Measurements from ENCODE around the gene TFF1.

TFF1 gene

GRCh38 chr21:42398436-42399028 lies 32.2 kb upstream of the TFF1 start:
- Histone ChIP-seq H3K79me2 (ENCODE audit: insufficient read depth, low read length) (peaks cover 16% of the 10 kb centered on the region), H3K27me3 (ENCODE audit: insufficient read depth, low read length, poor library complexity) (no peaks in the 10 kb centered on the region), H4K20me1 (ENCODE audit: insufficient read depth, low read length) (no peaks in the 10 kb centered on the region), H3K4me3 (ENCODE audit: low read depth in 1 of 2, low read length in 2 of 2) (no peak overlapping the region), H3K9me3 (ENCODE audit: insufficient read depth, low read length, severe bottlenecking) (peaks cover 8% of the 10 kb centered on the region), H3K4me2 (ENCODE audit: insufficient read depth, low read length) (no peak overlapping the region), H3K9ac (ENCODE audit: low read depth, low read length) (no peak overlapping the region), H3K27ac (ENCODE audit: low read length) (no peak overlapping the region; the same call in 1 of the 2 replicates), H3K4me1 (ENCODE audit: insufficient read depth, low read length) (peaks cover 18% of the 10 kb centered on the region), H2AFZ (ENCODE audit: low read depth, low read length) (no peak overlapping the region), H3K36me3 (ENCODE audit: insufficient read depth, low read length) (no peaks in the 10 kb centered on the region)
- ATAC-seq (ENCODE audit: insufficient read depth, low read depth): no peak
- TF ChIP-seq CTCF (IDR thresholded peaks at IDR 0.05; ENCODE audit: borderline replicate concordance, extremely low read depth, low read length, poor library complexity, severe bottlenecking) (no peak), EZH2 (IDR thresholded peaks at IDR 0.05; ENCODE audit: borderline replicate concordance, low read depth, low read length, severe bottlenecking) (no peak)
- DNase-seq: no peak

GRCh38 chr21:42397746-42398394 lies 31.5 kb upstream of the TFF1 start:
- Histone ChIP-seq H3K36me3 (ENCODE audit: insufficient read depth, low read length) (no peaks in the 10 kb centered on the region), H3K4me3 (ENCODE audit: low read depth in 1 of 2, low read length in 2 of 2) (no peak overlapping the region), H2AFZ (ENCODE audit: low read depth, low read length) (no peak overlapping the region), H3K79me2 (ENCODE audit: insufficient read depth, low read length) (peaks cover 10% of the 10 kb centered on the region), H3K9ac (ENCODE audit: low read depth, low read length) (no peak overlapping the region), H3K9me3 (ENCODE audit: insufficient read depth, low read length, severe bottlenecking) (peaks cover 8% of the 10 kb centered on the region), H4K20me1 (ENCODE audit: insufficient read depth, low read length) (no peaks in the 10 kb centered on the region), H3K4me1 (ENCODE audit: insufficient read depth, low read length) (peaks cover 12% of the 10 kb centered on the region), H3K27me3 (ENCODE audit: insufficient read depth, low read length, poor library complexity) (no peaks in the 10 kb centered on the region), H3K4me2 (ENCODE audit: insufficient read depth, low read length) (no peak overlapping the region), H3K27ac (ENCODE audit: low read length) (peak overlapping the region; percentile 31; the same call in 1 of the 2 replicates)
- ATAC-seq (ENCODE audit: insufficient read depth, low read depth) (no peak), DNase-seq (no peak)
- TF ChIP-seq CTCF (IDR thresholded peaks at IDR 0.05; ENCODE audit: borderline replicate concordance, extremely low read depth, low read length, poor library complexity, severe bottlenecking): no peak
- TF ChIP-seq EZH2 (IDR thresholded peaks at IDR 0.05; ENCODE audit: borderline replicate concordance, low read depth, low read length, severe bottlenecking): no peak

- no peak overlapping the region for H3K4me2 ChIP-seq (ENCODE audit: insufficient read depth, low read length)
These were observed 30.7 kb upstream of the TFF1 start for GRCh38 chr21:42396799-42397745.

More at GRCh38 chr21:42396799-42397745, 30.7 kb upstream of the TFF1 start:
- no peaks in the 10 kb centered on the region for H3K36me3 ChIP-seq (ENCODE audit: insufficient read depth, low read length)
- peaks cover 5% of the 10 kb centered on the region; the same call in 1 of the 2 replicates for H3K4me1 ChIP-seq (ENCODE audit: insufficient read depth, low read length)
- ATAC-seq (ENCODE audit: insufficient read depth, low read depth) (no peak), DNase-seq (no peak)
- H3K9me3 ChIP-seq (ENCODE audit: insufficient read depth, low read length, severe bottlenecking): peaks cover 6% of the 10 kb centered on the region
- no peak overlapping the region for H3K4me3 ChIP-seq (ENCODE audit: low read depth in 1 of 2, low read length in 2 of 2)
- no peaks in the 10 kb centered on the region for H4K20me1 ChIP-seq (ENCODE audit: insufficient read depth, low read length)
- no peak overlapping the region for H2AFZ ChIP-seq (ENCODE audit: low read depth, low read length)
- peaks cover 5% of the 10 kb centered on the region; the same call in 1 of the 2 replicates for H3K79me2 ChIP-seq (ENCODE audit: insufficient read depth, low read length)
- TF ChIP-seq EZH2 (IDR thresholded peaks at IDR 0.05; ENCODE audit: borderline replicate concordance, low read depth, low read length, severe bottlenecking) (no peak), CTCF (IDR thresholded peaks at IDR 0.05; ENCODE audit: borderline replicate concordance, extremely low read depth, low read length, poor library complexity, severe bottlenecking) (no peak)
- no peak overlapping the region for H3K9ac ChIP-seq (ENCODE audit: low read depth, low read length)
- H3K27me3 ChIP-seq (ENCODE audit: insufficient read depth, low read length, poor library complexity): no peaks in the 10 kb centered on the region
- no peak overlapping the region for H3K27ac ChIP-seq (ENCODE audit: low read length)
